Jurkat, Clone E6-1 (cell line): ENCODE data around the gene PAK3. TPM values are rescaled to one million over a fixed set of nuclear protein-coding genes. Genes with fewer than 3 reads are reported as not detected.

Experiments
- DNase-seq: peaks from one replicate; pipeline ENCODE4 v3.0.0-alpha.2; 2011; ENCODE audit warnings: low read depth, low spot score
- H3K4me3 ChIP-seq: 2 replicates; pipeline ENCODE4 v1.5.1; 2011; ENCODE audit warnings: mild to moderate bottlenecking, low read length, control low read depth, moderate library complexity
- polyA plus RNA-seq: library from polyadenylated mRNA; unstranded; fragments of >200 nt; gene quantifications from one replicate; pipeline ENCODE4 v1.2.1, GENCODE V29; 2012; ENCODE audit warnings: missing spikeins; ENCODE audit not compliant: insufficient read length, insufficient read depth

Gene PAK3
- polyA plus RNA-seq = not detected

DNA sequence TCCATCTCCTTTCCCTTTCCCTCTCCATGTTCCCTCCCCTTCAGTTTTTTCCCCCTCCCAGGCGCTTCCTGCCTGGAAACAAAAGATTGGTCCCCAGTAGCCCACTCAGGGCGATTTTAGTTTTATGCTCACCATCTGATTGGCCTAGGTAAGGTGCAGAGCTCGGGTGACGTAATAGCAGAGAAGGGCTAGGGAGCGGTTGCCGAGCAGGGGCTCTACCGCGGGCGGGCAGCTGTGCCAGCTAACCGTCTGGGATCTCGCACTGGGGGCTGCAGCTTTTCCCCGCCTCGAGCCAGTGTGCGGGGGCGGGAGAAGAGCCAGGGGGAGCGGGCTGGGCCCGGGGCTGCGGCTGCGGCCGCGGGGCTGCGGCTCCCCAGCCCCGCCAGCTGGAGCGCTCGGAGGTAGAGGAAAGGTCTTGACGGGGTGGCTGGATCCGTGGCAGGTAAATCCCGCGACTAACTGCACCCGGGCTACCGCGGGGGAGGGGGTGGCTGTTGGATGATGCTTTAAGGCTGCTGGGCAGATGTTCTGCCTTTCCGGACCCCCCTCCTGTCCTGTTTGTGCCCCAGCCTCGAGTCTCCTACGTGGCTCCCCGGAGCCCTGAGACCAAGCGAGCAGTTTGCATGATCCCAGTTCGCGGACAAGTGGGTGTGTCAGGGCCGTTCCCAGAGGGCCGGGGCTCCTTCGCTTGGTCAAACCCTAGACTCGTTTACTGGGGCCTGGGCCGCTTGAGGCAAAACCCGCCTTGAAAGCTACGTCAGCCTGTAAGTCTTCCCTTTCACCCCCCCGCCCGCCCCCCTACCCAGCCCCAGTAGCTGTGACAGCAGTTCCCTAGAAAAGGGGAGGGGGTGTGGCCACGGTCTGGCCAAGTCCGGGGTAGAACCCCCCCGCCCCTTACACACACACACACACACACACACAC, at the start of gene PAK3:
Gene PAK3 (plus strand): TSS at position 218 of the 922 bp plus-strand sequence. CDS start 26,913 bp downstream, outside the sequence.
- DNase-seq = no peak
- no peak within 1 kb of the TSS for H3K4me3 ChIP-seq

DNA sequence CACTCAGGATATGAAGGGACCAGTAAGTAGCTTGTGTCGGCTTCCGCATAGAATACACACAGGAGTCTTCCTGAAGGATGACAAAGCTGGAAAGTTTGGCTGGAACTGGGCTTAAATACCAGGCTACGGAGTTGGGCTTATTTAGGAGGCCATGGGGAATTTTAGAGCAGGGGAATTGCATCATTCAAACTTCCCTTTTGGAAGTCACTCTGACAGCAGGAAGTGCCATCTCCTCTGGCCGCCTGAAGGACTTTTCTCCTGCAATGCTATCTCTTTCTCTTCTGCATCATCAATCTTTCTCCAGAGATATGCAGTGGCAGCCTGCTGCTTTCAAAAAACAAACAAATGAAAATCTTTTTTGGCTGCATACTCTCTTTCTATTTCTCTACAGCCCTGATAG, 48.4 kb upstream of the PAK3 start:
- no peak overlapping the region for H3K4me3 ChIP-seq
- DNase-seq = no peak

DNA sequence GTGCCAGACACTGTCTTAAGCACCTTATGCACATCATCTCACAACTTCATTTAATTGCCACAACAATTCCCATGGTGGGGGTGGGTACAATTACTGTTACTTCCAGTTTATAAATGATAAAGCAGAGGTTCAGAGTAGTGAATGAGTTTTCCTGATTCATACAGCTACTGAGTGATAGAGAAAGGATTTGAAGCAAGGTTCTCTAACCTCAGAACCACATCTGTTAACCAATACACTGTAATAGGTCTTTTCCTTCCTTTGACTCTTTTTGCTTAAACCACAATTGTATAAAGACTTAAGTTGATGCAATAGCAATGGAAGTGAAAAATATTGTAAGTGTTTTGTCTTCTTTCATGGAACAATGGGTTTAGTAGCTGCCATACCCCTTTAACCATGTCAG, 43.5 kb upstream of the PAK3 start:
- peak; percentile 43 for DNase-seq
- H3K4me3 ChIP-seq = no peak overlapping the region

DNA sequence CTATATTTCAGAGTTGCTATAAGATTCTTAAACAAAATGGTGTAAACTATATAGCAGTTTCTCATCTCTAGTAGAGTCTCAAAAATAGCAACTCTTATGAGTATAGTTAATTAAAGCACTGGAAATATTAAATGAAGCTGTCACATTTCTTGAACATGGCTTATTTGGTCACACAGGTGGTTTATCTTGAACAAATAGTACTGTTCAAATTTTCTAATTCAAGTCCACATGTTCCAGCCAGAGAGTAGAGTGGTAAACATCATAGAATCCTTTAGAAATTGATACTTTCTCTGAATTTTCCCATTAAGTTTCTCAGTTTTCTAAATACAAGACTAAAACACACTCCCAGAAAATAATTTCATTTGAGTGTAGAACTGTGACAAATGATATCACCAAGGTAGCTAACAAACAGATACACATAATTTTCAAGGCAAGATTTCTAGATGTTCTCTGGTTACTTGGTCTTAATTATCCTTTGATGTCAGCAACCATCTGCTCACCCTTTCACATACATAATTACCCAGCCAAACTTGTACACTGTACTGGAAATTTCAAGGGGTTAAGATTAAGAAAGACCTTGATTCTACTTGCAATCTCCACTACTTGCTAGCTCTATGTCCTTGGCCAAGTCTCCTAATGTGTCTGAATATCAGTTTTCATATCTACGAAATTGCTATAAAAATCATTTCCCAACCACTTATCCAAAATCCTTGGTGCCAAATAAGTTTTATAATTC, 24.3 kb upstream of the PAK3 start:
- DNase-seq = no peak
- H3K4me3 ChIP-seq = no peak overlapping the region

DNA sequence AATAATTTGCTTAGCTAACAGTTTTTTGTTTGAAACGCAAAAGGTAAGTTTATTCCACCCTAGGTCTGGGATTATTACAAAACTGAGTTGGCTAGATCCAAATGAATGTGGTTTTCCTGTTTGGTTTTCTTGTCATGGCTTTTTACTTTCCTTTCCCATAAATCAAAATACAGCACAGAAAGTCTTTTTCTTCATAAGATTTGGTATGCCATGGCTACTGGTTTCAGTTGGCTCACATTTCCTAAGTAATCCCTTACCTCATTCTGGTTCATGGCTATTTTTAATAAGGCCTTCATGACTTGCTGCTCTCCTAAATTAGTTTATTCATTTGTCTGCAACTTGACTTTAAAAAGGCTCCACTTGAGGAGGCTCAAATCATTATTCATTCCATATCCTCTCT, 12.9 kb upstream of the PAK3 start:
- no peak overlapping the region for H3K4me3 ChIP-seq
- no peak for DNase-seq

DNA sequence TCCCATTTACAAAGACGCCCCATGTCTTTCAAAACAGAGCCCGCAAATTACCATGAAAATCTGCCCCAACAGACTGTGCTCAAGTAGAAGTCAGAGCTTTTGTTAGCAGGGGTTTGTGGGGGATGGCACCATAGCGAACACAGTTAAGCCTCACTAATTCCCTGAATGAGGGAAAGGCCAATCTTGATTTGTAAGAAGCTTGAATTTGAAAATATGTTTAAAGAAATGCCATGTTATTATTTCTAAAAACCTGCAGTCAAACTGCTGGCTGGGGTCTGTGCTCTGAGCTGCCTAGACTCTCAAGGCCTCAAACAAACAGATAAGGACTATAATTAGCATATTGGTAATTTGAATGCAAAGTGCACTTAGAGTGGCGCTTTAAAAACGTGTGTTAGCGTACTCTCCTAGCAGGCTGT, 9.4 kb upstream of the PAK3 start:
- H3K4me3 ChIP-seq = no peak overlapping the region
- DNase-seq = no peak

DNA sequence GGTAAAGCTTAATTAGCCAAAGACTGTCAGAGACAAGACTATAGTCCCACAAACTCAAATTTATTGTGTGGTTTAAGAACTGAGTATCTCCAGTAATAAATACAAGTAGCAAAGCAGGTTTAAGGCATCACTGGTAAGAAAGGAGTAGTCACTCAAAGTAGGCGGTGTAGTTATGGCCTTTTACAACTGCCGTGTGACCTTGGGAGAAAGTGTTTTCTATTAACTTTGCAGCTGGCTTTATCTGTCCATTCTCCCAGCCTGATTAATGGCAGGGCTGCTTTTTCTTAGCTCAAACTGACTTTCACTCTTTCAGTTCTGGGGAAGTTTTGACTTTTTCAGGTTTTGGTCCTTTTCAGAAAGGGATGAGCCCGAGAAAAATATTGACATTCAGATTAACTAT, 7.4 kb upstream of the PAK3 start:
- no peak overlapping the region for H3K4me3 ChIP-seq
- no peak for DNase-seq

DNA sequence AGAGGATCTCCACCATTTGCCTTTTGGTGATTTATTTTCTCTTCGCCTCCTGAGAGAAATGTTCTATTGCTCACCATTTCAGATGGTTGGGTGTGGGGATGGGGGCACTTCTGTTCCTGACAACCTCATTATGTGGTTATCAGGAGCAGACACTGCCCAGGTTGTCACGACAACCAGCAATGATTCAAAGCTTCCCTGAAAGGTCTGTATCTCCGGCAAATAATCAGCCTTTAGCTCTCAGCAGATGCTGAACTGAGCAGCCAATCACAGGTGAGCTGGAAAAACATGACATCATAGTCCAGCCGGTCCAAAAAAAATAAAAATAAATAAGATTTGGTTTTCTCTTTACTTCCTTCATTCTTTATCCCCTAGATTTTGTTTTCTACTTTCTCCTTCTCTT, 5.5 kb upstream of the PAK3 start:
- no peak overlapping the region for H3K4me3 ChIP-seq
- DNase-seq = no peak

DNA sequence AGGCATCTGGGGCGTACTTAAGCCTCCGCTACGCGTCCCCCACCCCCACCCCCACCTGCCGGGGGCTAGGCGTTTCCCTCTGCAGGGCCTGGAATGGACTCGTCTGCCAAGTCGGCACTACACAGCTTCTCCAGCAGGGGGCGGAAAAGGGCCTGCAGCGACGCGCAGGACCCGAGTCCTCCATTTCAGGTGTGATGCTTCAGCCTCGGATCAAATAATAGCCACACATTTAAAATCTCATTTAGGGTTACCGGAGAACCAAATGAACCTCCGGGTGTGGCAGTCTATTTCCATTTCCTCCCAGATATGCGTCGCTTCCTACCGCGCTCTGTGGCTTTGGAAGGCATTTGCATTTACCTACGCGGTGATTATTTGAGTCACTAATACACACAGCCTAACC, 2.9 kb downstream of the PAK3 start:
- peak; percentile 41 for DNase-seq
- no peak overlapping the region for H3K4me3 ChIP-seq

DNA sequence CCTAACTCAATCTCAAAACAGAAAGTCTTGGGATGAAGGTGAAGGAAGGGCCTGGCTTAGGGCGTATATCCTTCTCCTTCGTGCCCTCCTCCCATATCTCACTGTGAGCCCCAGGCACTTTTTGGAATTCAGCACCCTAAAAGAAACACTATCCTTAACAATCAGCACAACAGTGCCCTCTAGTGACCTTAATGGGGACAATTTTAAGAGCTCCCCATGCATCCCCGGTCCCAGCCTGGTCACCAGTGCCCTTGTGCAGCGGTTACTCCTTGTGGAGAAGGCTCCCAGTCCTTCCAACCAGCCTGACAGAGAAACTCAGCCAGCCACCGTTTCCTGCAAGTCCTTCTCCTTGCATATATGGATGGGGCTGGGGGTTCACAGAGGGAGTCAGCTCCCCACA, 4.2 kb downstream of the PAK3 start:
- DNase-seq = no peak
- H3K4me3 ChIP-seq = no peak overlapping the region

DNA sequence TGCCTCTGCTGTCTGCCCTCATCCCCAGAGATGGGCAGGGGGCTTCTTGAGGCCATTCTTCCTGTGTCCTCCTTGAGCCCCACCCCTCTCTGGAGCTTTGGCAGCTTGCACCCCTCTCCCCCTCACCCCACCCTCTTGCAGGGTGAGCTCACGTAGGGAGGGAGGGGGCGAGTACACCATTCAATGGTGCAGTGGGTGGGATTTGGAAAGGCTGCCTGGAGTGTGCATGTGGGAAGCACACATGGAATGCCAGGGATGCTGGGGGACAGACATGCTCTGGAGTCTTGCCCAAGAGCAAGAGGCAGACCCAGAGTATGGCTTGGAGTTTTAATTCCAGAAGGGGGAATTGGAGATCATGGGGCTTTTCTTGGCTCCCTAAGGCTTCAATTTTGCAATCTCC, 5.6 kb downstream of the PAK3 start:
- H3K4me3 ChIP-seq = no peak overlapping the region
- no peak for DNase-seq

DNA sequence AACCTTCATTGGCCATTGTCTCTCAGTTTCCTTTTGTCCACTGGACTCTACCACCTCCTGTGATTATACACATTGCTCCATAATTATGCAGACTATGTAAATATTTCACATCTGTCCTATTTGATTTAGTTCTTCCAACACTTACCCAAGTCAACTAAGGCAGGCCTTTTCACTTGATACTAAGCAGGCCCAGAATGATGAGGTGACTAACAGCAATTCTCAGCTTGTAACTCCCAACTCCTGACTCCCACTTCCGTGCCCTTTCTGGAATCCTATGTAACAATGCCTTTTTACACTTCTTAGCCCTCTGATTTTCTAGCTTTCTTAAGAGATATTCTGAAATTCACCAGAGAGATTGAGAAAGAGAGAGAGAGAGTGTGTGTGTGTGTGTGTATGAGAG, 6.6 kb downstream of the PAK3 start:
- no peak overlapping the region for H3K4me3 ChIP-seq
- DNase-seq = no peak

DNA sequence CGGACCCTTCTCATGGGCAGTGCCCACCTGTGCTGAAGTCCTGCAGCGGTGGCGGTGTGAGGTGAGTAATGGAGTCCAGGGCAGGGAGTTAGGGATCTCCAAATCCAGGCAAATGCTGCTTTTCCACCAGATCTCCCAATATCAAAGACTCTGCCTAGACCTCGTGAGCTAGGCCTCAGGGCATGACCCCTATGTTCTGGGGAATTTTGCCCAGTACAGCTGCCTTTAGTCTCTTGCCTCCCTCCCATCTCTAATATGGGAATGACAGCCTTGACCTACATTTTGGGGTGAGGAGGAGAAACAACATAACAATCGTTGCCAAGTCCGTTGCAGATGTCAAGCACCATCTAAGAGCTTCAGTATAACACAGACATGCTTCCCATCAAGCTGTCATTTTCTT, 7.3 kb downstream of the PAK3 start:
- H3K4me3 ChIP-seq = no peak overlapping the region
- no peak for DNase-seq

DNA sequence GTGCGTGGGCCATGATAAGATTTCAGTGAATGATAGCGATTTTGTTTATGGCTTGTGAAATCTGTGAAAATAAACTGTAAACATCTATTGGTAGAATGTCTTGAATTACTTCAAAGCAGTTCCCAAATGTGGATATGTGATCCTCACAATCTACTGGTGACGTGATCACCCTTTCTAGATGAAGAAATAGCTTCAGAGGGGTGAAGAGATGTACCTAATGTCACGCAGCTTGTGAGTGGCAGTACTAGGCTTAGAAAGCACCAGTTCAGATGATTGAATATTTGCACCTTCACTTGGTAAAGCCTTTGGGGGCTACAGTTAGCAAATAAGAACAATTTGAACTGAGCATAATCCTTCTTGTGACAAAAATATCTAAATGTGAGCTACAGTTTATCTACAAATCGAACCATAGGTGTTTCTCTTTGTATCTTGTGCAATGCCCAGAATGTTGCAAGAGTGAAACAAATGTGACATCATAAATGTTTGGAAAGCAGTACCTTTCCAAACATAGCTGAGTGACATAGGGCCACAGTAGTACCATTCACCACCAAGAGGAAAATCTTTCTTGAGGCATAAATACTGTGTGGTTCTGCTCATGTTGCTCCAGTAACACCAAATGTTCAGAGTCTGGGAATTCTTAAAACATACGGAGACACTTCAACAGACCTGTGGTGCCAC, 14.2 kb downstream of the PAK3 start:
- DNase-seq = no peak
- no peak overlapping the region for H3K4me3 ChIP-seq

DNA sequence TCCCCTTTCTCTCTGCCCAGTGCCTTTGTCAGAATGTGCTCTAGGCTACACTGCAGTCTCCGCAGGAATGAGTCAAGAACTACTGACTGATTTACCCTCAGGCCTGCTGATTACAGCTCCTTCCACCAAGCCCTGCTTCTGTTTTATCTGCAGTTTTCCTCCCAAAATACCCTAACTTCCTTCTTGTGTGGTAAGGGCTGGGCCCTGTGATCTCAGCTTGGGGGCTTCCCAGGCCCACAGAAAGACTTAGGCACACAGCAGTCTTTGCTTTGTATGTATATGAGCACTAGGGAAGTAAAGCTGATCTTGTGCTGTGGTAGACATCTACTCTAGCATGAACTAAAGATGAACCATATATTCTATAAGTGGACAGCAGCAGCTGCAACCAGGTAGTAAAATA, 18.8 kb downstream of the PAK3 start:
- no peak for DNase-seq
- no peak overlapping the region for H3K4me3 ChIP-seq

DNA sequence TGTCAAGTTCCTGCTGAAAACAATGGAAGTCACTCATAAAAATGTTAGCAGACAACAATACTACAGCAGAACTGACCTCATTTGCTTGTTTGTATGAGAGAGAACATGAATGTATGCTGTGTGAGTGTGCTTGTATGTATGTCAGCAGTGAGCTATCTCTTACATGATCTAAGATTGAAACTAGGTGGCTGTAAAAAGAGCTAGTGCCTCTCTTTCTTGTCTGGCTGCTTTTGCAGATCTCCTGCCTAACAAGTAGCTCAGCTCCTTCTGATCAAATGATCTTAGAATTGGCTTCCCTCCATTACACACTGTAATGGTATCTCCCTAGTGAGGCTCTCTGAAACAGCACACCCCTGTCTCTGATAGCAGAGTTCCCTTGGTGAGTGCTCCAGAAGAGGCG, 20.7 kb downstream of the PAK3 start:
- no peak overlapping the region for H3K4me3 ChIP-seq
- no peak for DNase-seq

DNA sequence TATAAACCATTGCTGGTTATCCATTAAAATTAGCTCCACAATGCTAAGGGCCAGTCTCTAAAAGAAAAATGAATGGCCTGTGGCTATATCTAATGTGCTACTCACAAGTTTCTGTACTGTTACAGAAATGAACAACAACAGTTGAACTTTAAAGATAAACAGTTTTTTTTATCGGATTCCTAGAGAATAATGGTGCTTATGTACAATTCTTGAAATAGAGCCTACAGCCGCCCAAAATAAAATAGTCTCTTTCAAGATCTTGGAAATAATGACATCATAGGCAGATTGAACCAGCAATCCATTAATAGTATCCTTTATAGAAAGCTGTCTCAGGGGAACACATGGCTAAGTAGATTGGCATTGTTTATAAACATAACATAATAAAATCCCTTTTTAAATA, 23.4 kb downstream of the PAK3 start:
- DNase-seq = no peak
- no peak overlapping the region for H3K4me3 ChIP-seq

DNA sequence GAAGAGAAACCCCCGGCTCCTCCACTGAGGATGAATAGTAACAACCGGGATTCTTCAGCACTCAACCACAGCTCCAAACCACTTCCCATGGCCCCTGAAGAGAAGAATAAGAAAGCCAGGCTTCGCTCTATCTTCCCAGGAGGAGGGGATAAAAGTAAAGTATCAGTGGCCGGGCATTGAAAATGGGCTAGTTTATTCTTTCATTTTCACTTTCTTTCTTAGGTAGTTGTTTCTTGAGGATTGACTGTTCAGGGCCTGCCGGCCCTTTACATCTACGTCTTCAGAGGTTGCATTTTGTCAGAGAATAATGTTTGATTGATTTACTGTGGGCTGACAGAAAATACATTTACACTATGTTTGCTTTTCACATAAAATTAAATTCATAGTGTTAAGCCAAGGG, 27.1 kb downstream of the PAK3 start:
- no peak for DNase-seq
- 0 out of 2 replicates have a peak overlapping the region, but pooled peaks have one; percentile 9 for H3K4me3 ChIP-seq

DNA sequence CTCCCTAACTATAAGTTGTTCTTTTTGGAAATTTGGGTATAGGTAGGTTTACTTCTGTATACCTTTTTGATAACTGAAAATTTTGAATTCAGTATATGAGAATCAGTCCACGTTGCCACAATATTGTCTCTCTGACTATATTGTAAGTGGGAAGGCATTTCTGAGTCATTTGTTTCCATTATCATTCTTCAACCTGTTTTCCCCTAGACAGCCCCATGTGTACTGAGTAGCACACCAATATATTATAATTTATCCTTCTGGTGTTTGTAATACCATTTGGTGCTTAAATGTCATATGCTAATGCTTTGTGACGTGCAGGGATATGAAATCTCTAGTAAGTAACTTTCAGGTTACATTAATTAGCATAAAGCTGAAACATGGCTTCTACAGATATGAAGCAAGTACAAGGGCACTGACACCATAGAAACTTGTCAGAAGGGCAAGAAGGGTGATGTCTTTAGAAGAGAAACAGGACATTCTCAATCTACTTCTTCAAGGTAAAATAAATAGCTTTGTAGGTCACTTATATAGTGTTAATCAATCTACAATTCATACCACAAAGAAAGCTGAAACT, 27.7 kb downstream of the PAK3 start:
- DNase-seq = no peak
- H3K4me3 ChIP-seq = no peak overlapping the region

DNA sequence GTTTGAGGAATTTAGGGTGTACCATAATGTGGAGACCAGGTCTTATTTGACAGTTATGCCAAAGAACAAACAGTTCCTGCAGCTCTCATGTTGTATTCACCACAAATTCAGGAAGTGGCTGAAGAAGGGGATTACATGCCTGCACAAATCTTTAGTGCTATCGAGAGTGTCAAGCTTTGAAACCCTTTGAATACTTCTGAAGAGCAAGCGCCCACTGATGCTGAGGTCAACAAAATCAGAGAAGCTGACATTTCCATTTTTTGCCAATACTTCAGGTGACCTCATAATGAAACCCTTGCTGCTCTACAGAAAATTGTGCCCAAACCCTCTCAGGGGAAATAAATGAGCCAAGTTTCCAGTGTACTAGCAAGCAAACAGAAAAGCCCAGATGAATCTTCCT, 28.4 kb downstream of the PAK3 start:
- H3K4me3 ChIP-seq = no peak overlapping the region
- no peak for DNase-seq
